H7 (cell line): ENCODE data around the gene CEP55. TPM values are rescaled to one million over a fixed set of nuclear protein-coding genes. Genes with fewer than 3 reads are reported as not detected.

Experiments used
- DNase-seq: peaks from one replicate; pipeline ENCODE4 v3.0.0; 2012
- H3K27me3 ChIP-seq: 2 replicates; pipeline ENCODE4 v1.6.0; 2011; ENCODE audit warnings: mild to moderate bottlenecking, low read length; ENCODE audit not compliant: control insufficient read depth, insufficient read depth
- H3K36me3 ChIP-seq: replicated peaks from 2 replicates; pipeline ENCODE4 v1.5.1; 2011; ENCODE audit warnings: low read length; ENCODE audit not compliant: control insufficient read depth, insufficient read depth
- H3K4me3 ChIP-seq: 2 replicates; pipeline ENCODE4 v1.5.1; 2011; ENCODE audit warnings: low read depth, mild to moderate bottlenecking, control low read depth, low read length, moderate library complexity; ENCODE audit not compliant: insufficient read depth
- total RNA-seq: library from RNA; depleted of rRNA; stranded (reverse); fragments of >200 nt; shearing (Covaris generic); gene quantifications from 2 replicates; pipeline ENCODE4 v1.2.3, GENCODE V29; 2014

CEP55 gene
- total RNA-seq, 1 experiment from 2014 or later = 41.8 TPM

- no peak for DNase-seq
- no peaks in the 10 kb centered on the region for H3K27me3 ChIP-seq
- H3K36me3 ChIP-seq = no peaks in the 10 kb centered on the region
- H3K4me3 ChIP-seq = peak overlapping the region; percentile 61
These were observed 14.7 kb upstream of the CEP55 start for GRCh38 chr10:93481637-93482144.

- H3K4me3 ChIP-seq = peak within 1 kb of the TSS; percentile 61
- H3K27me3 ChIP-seq = no peaks in the 10 kb centered on the region
- peak; percentile 63 for DNase-seq
- no peaks in the 10 kb centered on the region for H3K36me3 ChIP-seq
These were observed 14.1 kb upstream of the CEP55 start, which contains the start of gene MYOF for GRCh38 chr10:93482145-93482834. Gene MYOF (minus strand): TSS chr10:93482334. CDS start chr10:93482194, 140 bp downstream.

GRCh38 chr10:93485690-93486089, 10.7 kb upstream of the CEP55 start:
- H3K27me3 ChIP-seq = no peaks in the 10 kb centered on the region
- no peak overlapping the region for H3K4me3 ChIP-seq
- DNase-seq = no peak
- H3K36me3 ChIP-seq = no peaks in the 10 kb centered on the region

- H3K36me3 ChIP-seq = no peaks in the 10 kb centered on the region
- H3K4me3 ChIP-seq = no peak overlapping the region
- no peak for DNase-seq
- H3K27me3 ChIP-seq = no peaks in the 10 kb centered on the region
These were observed 7.4 kb upstream of the CEP55 start for GRCh38 chr10:93488956-93489528.

- peaks cover 2% of the 10 kb centered on the region; the same call in 1 of the 2 replicates for H3K27me3 ChIP-seq
- H3K36me3 ChIP-seq = no peaks in the 10 kb centered on the region
- H3K4me3 ChIP-seq = no peak overlapping the region
- no peak for DNase-seq
These were observed 4.8 kb upstream of the CEP55 start for GRCh38 chr10:93491602-93492121.

GRCh38 chr10:93493162-93493561, 3.2 kb upstream of the CEP55 start:
- DNase-seq = no peak
- Histone ChIP-seq H3K27me3 (peaks cover 2% of the 10 kb centered on the region; the same call in 1 of the 2 replicates), H3K36me3 (no peaks in the 10 kb centered on the region), H3K4me3 (no peak overlapping the region)

- H3K4me3 ChIP-seq = no peak overlapping the region
- H3K27me3 ChIP-seq = peaks cover 2% of the 10 kb centered on the region; the same call in 1 of the 2 replicates
- no peaks in the 10 kb centered on the region for H3K36me3 ChIP-seq
- DNase-seq = no peak
These were observed 1.9 kb upstream of the CEP55 start for GRCh38 chr10:93494494-93494893.

- H3K4me3 ChIP-seq = peak overlapping the region; percentile 59
- peak; percentile 42 for DNase-seq
- peaks cover 2% of the 10 kb centered on the region; the same call in 1 of the 2 replicates for H3K27me3 ChIP-seq
- H3K36me3 ChIP-seq = peaks cover 2% of the 10 kb centered on the region
These were observed 624 bp upstream of the CEP55 start for GRCh38 chr10:93495654-93496321.

- Histone ChIP-seq H3K27me3 (peaks cover 2% of the 10 kb centered on the region; the same call in 1 of the 2 replicates), H3K4me3 (no peak overlapping the region), H3K36me3 (peaks cover 3% of the 10 kb centered on the region)
- no peak for DNase-seq
These were observed 1.8 kb downstream of the CEP55 start for GRCh38 chr10:93498166-93498565.

GRCh38 chr10:93501650-93502049, 5.2 kb downstream of the CEP55 start:
- peaks cover 7% of the 10 kb centered on the region for H3K36me3 ChIP-seq
- H3K4me3 ChIP-seq = no peak overlapping the region
- DNase-seq = no peak
- H3K27me3 ChIP-seq = no peaks in the 10 kb centered on the region

- Histone ChIP-seq H3K36me3 (peaks cover 7% of the 10 kb centered on the region), H3K27me3 (no peaks in the 10 kb centered on the region)
These were observed 6.7 kb downstream of the CEP55 start for GRCh38 chr10:93503075-93503474.

GRCh38 chr10:93505075-93505474, 8.7 kb downstream of the CEP55 start:
- Histone ChIP-seq H3K4me3 (no peak overlapping the region), H3K36me3 (peaks cover 7% of the 10 kb centered on the region)
- no peak for DNase-seq

More at GRCh38 chr10:93503075-93503474, 6.7 kb downstream of the CEP55 start:
- DNase-seq = no peak
- H3K4me3 ChIP-seq = no peak overlapping the region

GRCh38 chr10:93509816-93510215, 13.4 kb downstream of the CEP55 start:
- DNase-seq = no peak
- Histone ChIP-seq H3K36me3 (peaks cover 4% of the 10 kb centered on the region), H3K4me3 (no peak overlapping the region), H3K27me3 (no peaks in the 10 kb centered on the region)

More at GRCh38 chr10:93505075-93505474, 8.7 kb downstream of the CEP55 start:
- no peaks in the 10 kb centered on the region for H3K27me3 ChIP-seq

- H3K36me3 ChIP-seq = peaks cover 8% of the 10 kb centered on the region
- no peaks in the 10 kb centered on the region for H3K27me3 ChIP-seq
- no peak overlapping the region for H3K4me3 ChIP-seq
- DNase-seq = no peak
These were observed 16.2 kb downstream of the CEP55 start for GRCh38 chr10:93512565-93512964.
